SKM-1 (cell line): ENCODE measurements around the gene BEST3.
"Not testable (repeated sequence)": the region's sequence is repeated elsewhere in the genome, so short reads cannot be mapped to it uniquely, and the experiment has no call there.

Experiments
- DNase-seq: peaks from one replicate; lab custom pipeline; 2025; ENCODE audit not compliant: unreplicated experiment; lab: John Stamatoyannopoulos, UW

Gene BEST3

DNA sequence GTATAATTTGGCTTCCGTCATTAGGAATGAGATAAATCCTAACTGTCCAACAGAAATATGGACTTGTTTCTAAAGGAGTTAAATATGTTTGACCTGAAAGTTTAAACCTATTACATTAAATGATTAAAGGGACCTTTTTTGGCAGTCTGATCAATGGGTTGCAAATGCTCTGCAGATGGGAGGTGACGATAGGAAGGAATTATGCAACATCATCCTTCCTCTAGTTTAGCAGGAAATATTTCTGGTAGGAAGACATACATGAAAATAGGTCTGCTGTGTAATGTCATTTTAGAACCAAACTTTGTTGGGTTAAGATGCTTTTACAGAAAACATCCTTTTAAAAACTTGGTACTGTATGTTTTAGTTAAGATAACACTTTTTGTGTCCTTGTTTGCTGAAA is 91.0 kb downstream of the BEST3 start:
- no peak for DNase-seq

- DNase-seq, result not testable (repeated sequence)
Observed at GRCh38 chr12:69604275-69604674, 94.8 kb downstream of the BEST3 start.
